Measurements from ENCODE around the gene CARD18.

DNA sequence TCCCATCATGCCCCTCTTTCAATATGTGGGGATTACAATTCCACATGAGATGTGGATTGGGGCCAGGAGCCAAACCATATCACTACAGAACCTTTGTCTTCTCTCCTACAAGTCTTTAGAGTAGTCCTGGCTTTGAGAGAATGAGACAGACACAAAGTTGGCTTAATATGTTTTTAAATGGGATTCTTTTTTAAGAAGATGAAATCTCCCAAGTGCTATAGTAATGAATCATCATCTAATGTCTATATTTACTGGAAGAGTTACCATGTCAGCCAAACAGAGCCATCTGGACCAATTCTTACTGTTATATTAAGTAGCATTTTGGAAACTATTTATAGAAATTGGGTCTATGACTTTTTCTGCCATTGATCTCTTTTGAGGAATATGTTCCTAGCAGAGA lies 38.1 kb upstream of the CARD18 start:
- TF ChIP-seq CEBPB (IDR thresholded peaks at IDR 0.05) (no peak), MAZ (IDR thresholded peaks at IDR 0.05; ENCODE audit: borderline replicate concordance, low read depth, low read length) (no peak), ZNF302 (CRISPR knock-in tag; IDR thresholded peaks at IDR 0.05) (no peak), EHF (CRISPR knock-in tag; IDR thresholded peaks at IDR 0.05) (no peak), CBX2 (IDR thresholded peaks at IDR 0.05; ENCODE audit: borderline replicate concordance, low read depth) (no peak), KDM5A (IDR thresholded peaks at IDR 0.05) (no peak), CHD2 (IDR thresholded peaks at IDR 0.05; ENCODE audit: low read length, partially characterized antibody) (no peak), RCOR1 (IDR thresholded peaks at IDR 0.05; ENCODE audit: low read depth, low read length) (no peak), SREBF2 (IDR thresholded peaks at IDR 0.05) (no peak)
- TF ChIP-seq, protein P1, sequence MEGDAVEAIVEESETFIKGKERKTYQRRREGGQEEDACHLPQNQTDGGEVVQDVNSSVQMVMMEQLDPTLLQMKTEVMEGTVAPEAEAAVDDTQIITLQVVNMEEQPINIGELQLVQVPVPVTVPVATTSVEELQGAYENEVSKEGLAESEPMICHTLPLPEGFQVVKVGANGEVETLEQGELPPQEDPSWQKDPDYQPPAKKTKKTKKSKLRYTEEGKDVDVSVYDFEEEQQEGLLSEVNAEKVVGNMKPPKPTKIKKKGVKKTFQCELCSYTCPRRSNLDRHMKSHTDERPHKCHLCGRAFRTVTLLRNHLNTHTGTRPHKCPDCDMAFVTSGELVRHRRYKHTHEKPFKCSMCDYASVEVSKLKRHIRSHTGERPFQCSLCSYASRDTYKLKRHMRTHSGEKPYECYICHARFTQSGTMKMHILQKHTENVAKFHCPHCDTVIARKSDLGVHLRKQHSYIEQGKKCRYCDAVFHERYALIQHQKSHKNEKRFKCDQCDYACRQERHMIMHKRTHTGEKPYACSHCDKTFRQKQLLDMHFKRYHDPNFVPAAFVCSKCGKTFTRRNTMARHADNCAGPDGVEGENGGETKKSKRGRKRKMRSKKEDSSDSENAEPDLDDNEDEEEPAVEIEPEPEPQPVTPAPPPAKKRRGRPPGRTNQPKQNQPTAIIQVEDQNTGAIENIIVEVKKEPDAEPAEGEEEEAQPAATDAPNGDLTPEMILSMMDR (IDR thresholded peaks at IDR 0.05) = no peak

Data from A549 (cell line).